GM19023 (cell line): ENCODE measurements around the gene PGBD1.
A peak's percentile ranks its signal among the peaks of the same experiment; 100 is the strongest.
"Not testable (repeated sequence)": the region's sequence is repeated elsewhere in the genome, so short reads cannot be mapped to it uniquely, and the experiment has no call there.

Experiments used
- ATAC-seq: cut with Tn5 transposase; IDR thresholded peaks from one replicate; pipeline ENCODE4 v1.9.1; 2021; ENCODE audit warnings: mild to moderate bottlenecking, moderate library complexity; ENCODE audit not compliant: unreplicated experiment

Gene PGBD1

GRCh38 chr6:28269492-28269891 lies 11.9 kb upstream of the PGBD1 start:
- no peak for ATAC-seq

GRCh38 chr6:28274888-28275287 lies 6.5 kb upstream of the PGBD1 start:
- ATAC-seq = no peak

DNA sequence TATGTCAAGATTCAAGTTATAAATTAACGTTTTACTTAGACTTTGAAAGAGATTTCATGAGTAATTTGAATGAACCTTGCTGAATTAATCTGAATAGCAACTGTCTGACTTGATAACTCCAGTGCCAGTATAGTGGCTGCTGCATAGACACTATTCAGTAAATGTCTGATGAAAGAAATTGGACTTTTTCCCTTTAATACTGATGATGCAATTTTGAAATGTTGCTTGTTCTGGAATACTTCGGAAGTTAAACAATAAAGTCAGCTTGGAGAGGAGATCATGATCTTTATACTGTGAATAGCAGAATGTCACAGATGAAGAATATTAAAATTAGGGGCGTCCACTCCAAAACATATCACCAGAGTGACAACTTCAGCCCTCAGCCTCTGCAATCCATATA lies 3.6 kb upstream of the PGBD1 start:
- no peak for ATAC-seq

- no peak for ATAC-seq
Measured at GRCh38 chr6:28280595-28281287, 631 bp upstream of the PGBD1 start.

- no peak for ATAC-seq
Measured at GRCh38 chr6:28282926-28283325, 1.6 kb downstream of the PGBD1 start.

- ATAC-seq = no peak
Measured at GRCh38 chr6:28291573-28291972, 10.2 kb downstream of the PGBD1 start.

GRCh38 chr6:28295326-28295725 lies 14.0 kb downstream of the PGBD1 start:
- ATAC-seq = no peak

GRCh38 chr6:28296520-28297060 lies 15.2 kb downstream of the PGBD1 start:
- ATAC-seq = no peak

DNA sequence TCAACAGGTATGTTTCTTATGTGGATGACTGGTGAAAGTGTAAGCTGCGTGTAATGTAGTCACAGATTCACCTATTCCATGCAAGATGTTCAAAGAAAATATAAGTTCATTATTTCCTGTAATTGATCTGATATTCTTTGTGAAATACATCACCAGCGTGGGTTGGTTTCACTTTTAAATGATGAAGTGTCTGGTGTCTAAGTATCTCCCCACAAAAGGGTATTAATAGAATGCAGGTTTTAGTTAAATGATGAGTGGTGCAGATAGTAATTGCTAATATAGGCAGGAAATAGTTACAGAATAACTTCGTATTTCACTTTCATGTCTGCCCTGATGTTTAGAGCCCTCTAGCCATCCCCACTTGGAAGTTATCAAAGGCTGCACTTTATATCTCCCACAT lies 22.2 kb downstream of the PGBD1 start:
- ATAC-seq = peak; percentile 60

GRCh38 chr6:28306363-28306762 lies 25.0 kb downstream of the PGBD1 start:
- ATAC-seq = not testable (repeated sequence)

GRCh38 chr6:28311139-28311823 lies 29.9 kb downstream of the PGBD1 start:
- ATAC-seq = no peak

DNA sequence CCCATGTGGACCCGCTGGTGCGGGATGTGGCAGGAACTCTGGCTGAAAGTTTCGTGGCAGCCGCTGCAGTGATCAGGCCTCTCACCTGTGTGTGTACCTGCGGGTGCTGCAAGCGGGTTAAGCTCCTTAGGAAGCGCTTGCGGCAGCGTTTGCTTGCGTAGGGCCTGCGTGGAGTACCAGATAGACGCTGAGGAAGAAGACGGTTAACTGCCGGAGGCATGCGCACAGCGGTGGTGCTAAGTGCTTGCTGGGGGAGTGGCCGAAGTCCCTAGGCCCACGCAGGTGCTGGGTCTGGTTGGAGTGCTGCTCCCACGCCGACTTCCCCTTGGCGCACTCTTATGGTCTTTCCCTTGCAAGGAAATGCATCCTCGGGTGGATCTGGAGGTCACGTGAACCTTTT lies 31.6 kb downstream of the PGBD1 start:
- no peak for ATAC-seq

- ATAC-seq = no peak
Measured at GRCh38 chr6:28315628-28316027, 34.3 kb downstream of the PGBD1 start.

- not testable (repeated sequence) for ATAC-seq
Measured at GRCh38 chr6:28317866-28318265, 36.5 kb downstream of the PGBD1 start.

GRCh38 chr6:28322661-28323060 lies 41.3 kb downstream of the PGBD1 start:
- no peak for ATAC-seq

DNA sequence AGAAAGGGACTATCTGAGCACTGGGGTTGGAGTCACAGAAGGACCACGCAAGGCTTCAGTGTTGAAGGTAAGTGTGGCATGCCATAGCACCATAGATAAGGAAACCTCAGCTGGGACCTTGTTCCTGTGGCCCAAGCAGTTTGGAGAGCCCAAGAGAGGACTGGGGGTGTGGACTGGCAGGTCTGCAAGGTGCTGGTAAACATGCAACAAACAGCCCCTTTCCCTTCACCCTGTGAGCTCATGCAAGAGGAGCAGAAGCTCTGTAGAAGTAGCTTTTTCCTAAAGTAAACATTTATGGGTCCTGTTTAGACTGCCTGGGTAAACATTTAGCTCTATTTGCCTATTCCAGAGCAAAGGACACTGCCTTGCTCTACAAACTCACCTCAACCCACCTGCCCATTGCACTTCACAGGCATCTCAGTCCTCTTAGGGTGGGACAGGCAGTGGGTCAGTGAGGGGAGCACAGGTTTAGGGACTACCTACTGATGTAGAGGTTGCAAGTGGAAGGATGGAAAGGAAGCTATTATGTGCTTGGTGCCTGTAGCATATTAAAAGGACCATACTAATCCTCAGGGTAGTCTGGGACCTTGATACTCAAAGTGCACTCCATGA lies 42.5 kb downstream of the PGBD1 start:
- ATAC-seq = no peak

DNA sequence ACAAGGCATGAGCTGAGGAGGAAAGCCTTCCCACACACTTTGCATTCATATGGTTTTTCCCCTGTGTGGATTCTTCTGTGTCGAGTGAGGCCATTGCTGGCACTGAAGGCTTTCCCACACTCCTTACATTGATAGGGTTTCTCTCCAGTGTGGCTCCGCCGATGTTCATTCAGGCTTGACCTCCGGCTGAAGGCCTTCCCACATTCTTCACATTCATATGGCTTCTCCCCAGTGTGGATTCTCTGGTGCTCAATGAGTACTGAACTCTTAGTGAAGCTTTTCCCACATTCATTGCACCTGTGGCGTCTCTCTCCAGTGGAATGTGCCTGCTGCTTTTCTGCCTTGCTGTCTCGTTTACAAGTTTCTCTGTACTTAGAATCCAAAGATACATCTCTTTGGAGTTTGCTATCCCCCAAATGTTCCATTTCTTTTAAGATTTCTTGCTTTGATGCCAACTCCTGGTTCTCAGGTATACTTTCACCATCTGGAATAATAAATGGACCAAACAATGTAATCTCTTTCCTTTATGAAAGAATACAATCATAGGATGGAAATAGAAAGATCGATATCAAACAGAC lies 45.1 kb downstream of the PGBD1 start:
- ATAC-seq = no peak

DNA sequence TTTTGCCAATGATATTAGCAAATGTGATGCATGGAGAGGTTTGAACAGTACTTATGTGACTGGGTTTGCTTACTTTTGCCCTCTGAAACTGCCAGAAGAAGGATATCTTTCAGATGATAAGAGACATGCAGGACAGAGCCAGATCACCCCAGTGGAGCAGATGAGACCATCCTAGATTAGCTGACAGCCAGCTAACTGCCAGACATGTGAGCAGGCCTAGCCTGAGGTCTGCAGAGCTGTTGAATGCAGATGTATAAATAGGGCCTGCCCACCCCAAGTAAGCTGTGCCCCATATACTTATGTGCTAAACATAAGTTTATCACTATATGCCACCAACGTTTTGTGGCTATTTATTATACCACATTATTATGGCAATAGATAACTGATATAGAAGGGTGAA lies 48.7 kb downstream of the PGBD1 start:
- no peak for ATAC-seq

GRCh38 chr6:28333047-28333446 lies 51.7 kb downstream of the PGBD1 start:
- no peak for ATAC-seq

- ATAC-seq = no peak
Measured at GRCh38 chr6:28333599-28334018, 52.2 kb downstream of the PGBD1 start.

GRCh38 chr6:28334286-28335039 lies 53.1 kb downstream of the PGBD1 start:
- no peak for ATAC-seq
